GM19463 (cell line): ENCODE measurements around the gene FOXP3.

Experiments used
- ATAC-seq: cut with Tn5 transposase; IDR thresholded peaks from one replicate; pipeline ENCODE4 v1.9.1; 2021; ENCODE audit warnings: mild to moderate bottlenecking, moderate library complexity; ENCODE audit not compliant: unreplicated experiment

FOXP3 gene

GRCh38 chrX:49226946-49227345, 37.6 kb downstream of the FOXP3 start:
- ATAC-seq: no peak

GRCh38 chrX:49225858-49226257, 38.7 kb downstream of the FOXP3 start:
- ATAC-seq: no peak

DNA sequence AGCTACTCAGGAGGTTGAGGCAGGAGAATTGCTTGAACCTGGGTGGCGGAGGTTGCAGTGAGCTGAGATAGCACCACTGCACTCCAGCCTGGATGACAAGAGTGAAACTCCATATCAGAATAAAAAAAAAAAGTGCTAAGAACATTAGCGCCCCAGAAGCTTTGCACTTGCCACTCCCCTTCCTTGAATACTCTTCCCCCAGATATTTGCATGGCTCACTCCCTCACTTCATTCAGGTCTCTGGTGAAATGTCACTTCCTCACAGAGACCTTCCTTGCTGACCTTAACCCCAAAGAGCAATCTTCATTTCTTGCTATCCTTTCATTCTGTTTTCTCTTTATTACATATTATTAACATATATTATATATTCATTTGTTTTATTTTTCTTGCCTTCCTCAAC, 42.6 kb downstream of the FOXP3 start:
- no peak for ATAC-seq

DNA sequence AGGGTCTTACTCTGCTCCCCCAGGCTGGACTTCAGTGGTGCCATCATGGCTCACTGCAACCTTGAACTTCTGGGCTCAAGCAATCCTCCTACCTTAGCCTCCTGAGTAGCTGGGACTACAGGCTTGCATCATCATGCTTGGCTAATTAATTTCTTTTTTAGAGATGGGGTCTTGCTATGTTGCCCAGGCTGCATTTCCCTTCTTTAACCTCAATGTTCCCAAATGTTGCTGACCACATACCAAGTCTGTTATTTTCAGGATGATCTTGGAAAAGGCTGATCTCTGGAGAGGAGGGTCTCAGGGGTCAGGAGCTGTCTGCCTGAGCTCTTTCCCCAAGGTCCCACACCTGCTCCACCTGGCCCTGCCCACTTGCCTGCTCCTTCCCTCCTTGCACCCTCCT, 44.4 kb downstream of the FOXP3 start:
- ATAC-seq: no peak

GRCh38 chrX:49214996-49215526, 49.4 kb downstream of the FOXP3 start:
- no peak for ATAC-seq

- no peak for ATAC-seq
Observed at GRCh38 chrX:49214416-49214815, 50.1 kb downstream of the FOXP3 start.

DNA sequence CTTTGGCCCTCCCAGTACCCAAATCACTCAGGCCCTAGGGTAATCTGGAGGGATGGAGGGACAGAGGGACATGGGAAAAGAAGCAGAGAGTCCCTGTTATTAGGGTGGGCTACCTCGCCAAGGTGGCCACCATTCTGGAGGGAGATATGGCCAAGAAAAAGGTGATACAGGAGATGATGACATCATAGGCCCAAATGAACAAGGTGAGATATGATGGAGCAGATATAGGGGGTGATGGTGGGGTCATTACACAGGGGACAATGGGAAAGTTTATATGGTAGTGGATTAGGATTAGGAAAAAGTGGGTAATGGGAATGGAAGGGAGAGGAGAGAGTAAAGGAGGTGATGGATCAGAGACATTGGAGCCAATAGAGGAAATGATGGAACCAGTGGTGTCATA, 51.6 kb downstream of the FOXP3 start:
- no peak for ATAC-seq

DNA sequence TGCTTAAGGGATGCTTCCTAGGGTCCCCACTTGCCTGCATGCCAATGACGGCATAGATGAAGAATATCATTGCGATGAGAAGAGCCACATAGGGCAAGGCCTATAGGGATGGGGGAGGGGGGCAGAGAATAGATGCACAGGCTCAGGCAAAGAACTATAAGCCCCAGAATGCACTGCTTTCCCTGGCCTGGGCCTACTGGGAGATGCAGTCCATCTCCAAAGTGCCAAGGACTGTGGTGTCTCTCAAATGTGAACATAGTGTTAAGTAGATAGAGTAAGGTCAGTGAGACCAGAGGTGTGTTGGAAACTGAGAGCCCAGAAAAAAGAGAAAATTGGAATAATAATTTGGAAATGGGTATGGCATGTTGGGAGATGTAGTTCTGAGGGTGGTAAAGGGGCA, 52.3 kb downstream of the FOXP3 start:
- ATAC-seq: no peak

- ATAC-seq: no peak
Observed at GRCh38 chrX:49211074-49211473, 53.4 kb downstream of the FOXP3 start.

DNA sequence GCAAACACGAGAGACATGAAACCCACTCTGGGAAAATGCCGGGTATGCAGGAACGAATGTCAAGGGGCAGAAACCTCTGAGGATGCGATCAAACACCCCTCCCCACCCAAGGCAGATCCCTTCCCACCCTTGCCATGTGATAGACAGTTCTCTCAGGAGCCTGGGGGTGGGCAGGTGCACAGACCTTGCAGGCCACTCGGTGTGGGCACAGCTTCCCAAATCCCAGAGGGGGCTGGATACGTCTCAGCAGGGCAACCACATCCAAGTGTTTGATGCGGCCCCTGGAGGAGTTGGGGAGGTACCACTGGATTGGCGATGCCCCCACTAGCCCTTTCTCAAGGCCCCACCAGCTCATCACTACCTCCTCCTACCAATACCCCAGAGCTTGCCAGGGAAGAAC, 54.1 kb downstream of the FOXP3 start:
- ATAC-seq: no peak

- no peak for ATAC-seq
Observed at GRCh38 chrX:49209434-49210251, 54.9 kb downstream of the FOXP3 start.

DNA sequence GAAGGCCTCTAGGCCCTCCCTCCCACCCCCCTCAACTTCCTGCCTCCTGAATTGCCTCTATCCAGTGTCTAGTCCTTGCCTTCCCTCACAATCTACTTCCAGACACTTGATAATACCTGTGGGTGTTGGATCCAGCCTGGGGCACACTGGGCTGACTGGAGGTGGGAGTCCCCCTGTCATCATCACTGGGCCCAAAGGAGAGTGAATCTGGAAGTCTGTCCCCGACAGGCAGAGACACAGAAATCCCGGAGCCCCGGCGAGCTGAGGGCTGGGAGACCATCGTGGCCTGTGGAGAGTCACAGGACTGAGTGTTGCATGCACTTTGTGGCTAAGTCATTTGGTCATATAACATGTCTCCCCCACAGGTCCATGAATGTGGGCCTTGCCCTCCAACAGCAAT, 56.1 kb downstream of the FOXP3 start:
- ATAC-seq: no peak

DNA sequence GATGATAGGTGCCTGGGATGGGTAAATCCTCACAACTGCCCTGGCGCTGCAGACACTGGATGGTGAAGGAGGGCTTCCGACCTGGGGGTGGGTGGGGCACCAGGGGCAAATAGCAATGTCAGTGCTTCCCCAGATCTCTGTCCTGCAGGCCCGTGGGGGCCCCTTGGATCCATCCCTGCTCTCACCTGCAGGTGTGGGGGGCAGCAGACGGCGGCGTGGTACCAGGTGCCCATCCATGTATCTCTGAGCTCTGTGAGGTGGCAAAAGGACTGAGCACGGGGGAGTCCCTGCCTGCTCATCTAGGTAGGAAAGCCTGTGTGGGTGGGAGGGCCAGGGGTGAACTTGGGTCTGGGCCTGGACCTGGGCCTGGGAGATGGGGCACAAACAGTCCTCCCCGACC, 58.0 kb downstream of the FOXP3 start:
- ATAC-seq: no peak

DNA sequence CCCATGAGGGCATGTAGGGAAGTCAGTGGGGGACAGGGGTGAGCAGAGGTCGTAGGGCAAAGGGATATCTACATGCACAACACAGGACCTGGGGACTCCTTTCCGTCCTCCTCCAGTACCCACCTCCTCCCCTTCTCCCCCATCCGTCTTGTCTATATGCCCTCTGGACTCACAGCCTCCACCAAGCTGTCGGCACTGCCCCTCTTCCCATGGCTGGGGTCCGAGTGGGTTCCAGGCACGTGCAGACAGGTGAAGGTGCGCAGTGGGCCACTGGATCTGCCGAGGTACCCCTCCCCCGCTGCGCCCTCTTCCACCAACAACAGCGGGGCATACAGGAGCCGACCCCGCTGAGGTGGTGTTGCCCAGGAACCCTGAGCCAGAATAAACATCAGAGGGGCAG, 59.1 kb downstream of the FOXP3 start:
- no peak for ATAC-seq

DNA sequence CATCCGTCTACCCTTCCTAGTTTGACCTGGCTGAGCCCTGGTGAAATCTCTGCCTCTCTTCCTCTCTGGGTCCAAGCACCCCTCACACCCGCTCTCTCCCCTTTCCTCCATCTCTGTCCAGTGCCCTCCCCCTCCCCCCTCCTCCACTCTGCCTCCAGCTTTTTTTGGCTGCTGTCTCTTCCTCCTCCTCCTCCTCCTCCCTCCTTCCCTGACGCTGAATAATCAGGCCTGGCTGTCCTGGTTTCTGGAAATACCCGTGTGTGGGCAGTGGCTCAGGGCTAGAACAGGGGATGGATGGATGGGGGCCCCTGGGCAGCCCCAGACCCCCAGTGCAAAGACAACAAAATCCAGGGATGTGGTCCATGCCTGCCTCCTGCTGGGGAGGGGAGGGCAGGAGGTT, 59.8 kb downstream of the FOXP3 start:
- ATAC-seq: no peak

DNA sequence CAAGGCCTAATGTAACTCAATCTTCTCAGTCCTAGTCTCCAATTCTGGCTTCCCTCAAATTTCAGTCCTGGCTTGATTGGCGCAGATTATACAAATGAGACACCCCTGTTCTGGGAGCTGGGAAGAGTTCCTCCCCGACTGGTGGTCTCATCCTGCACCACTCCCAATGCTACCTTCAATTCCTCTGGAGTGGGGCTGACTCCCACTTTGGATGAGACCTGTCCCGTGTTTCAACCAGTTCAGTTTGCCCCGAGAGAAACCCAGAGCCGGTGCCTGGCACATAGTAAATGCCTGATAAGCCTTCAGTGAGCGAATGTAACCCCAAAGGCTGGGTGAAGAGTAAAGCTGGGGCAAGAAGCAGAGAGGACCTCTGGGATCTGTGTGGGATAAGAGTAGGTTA, 60.5 kb downstream of the FOXP3 start:
- ATAC-seq: no peak

GRCh38 chrX:49203536-49203935, 61.0 kb downstream of the FOXP3 start:
- ATAC-seq: no peak

DNA sequence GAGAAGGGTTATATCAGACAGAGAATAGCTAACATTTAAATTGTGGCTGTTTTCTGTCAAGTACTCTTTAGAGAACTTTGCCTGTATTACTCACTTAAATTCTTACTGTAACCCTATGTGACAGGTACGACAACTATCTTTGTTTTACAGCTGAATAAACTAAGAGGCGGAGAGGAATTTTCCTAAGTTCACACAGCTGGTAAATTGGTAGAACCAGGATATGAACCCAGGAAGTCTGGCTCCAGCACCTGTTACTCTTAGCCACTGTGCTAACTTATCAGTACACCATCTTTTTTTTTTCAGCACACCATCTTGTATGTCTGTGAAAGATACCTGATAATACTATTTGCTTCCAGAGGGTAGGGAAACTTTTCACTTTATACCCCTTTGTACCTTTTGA, 62.5 kb downstream of the FOXP3 start:
- no peak for ATAC-seq
